NCI-H1417 (cell line): ENCODE results near the gene TMEM74B.

Source experiments
- DNase-seq, 3 experiments: peaks; one replicate each; lab custom pipeline; 2025; lab: John Stamatoyannopoulos, UW

TMEM74B gene

DNA sequence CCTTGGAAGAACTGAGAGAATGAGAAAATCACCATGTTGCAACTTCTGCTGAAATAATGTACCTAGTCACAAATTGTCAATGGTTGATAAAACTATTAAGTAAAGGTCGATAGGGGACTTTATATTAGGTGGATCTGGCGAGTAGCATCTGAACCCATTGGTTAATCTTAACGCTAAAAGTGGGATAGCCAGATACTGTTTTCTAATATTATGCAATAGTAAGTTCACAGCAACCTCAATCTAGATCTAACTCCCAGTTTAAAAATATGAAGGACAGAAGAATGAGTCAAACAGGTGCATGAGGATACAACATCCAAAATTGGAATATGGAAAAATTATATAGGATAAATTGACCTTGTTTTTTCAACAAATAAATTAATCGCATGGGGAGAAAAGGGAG, 47.5 kb downstream of the TMEM74B start:
- no peak for DNase-seq

- no peak for DNase-seq
Observed at GRCh38 chr20:1134836-1135235, 49.9 kb downstream of the TMEM74B start.

GRCh38 chr20:1134355-1134754, 50.4 kb downstream of the TMEM74B start:
- no peak for DNase-seq

DNA sequence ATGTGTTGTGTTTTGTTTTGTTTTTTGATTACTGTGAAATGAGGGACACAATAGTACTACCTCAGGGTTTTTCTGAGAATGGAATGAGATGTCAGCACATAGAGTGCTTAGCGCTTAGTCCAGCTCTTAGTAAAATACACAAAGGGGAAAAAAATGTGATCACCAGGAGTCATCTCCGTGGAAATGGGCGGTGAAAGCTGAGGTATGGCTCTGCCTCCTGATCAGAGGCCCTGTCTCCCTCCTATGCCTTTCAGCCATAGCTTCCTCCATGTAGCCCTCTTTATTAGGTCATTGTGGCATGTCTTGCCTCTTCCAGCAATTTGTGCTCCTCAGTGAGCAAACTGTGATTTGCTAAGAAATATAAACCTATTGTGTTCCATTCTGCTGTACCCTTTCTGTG, 53.4 kb downstream of the TMEM74B start:
- no peak for DNase-seq

- no peak for DNase-seq
Observed at GRCh38 chr20:1130847-1131246, 53.9 kb downstream of the TMEM74B start.
